Astrocyte (in vitro differentiated cells and primary cell): ENCODE results near the gene C8B. TPM values are rescaled to one million over a fixed set of nuclear protein-coding genes. Genes with fewer than 3 reads are reported as not detected.

Experiments
- DNase-seq: peaks from one replicate; pipeline ENCODE4 v3.0.0-alpha.2; 2010; ENCODE audit warnings: low read depth
- FAIRE-seq: peaks from 2 replicates; lab custom pipeline; 2011; peaks lifted over from hg19 to GRCh38; lab: Jason Lieb, UNC
- H2AFZ ChIP-seq: 2 replicates; pipeline ENCODE4 v1.6.0; 2012; ENCODE audit warnings: low read depth, low read length, inconsistent platforms
- H3K27ac ChIP-seq: 2 replicates; pipeline ENCODE4 v1.5.1; 2011; ENCODE audit warnings: low read depth, low read length, inconsistent platforms
- H3K27me3 ChIP-seq: 2 replicates; pipeline ENCODE4 v1.6.0; 2011; ENCODE audit warnings: low read length, inconsistent platforms; ENCODE audit not compliant: insufficient read depth
- H3K36me3 ChIP-seq: 2 replicates; pipeline ENCODE4 v1.5.1; 2011; ENCODE audit warnings: low read length, inconsistent platforms; ENCODE audit not compliant: insufficient read depth
- H3K4me1 ChIP-seq: 2 replicates; pipeline ENCODE4 v1.5.1; 2011; ENCODE audit warnings: low read length, inconsistent platforms; ENCODE audit not compliant: insufficient read depth
- H3K4me2 ChIP-seq: 2 replicates; pipeline ENCODE4 v1.6.0; 2012; ENCODE audit warnings: low read length, inconsistent platforms
- H3K4me3 ChIP-seq: 2 replicates; pipeline ENCODE4 v1.5.1; 2011; ENCODE audit warnings: low read depth, mild to moderate bottlenecking, low read length, inconsistent platforms; ENCODE audit not compliant: insufficient read depth
- H3K79me2 ChIP-seq: 2 replicates; pipeline ENCODE4 v1.6.0; 2012; ENCODE audit warnings: mild to moderate bottlenecking, low read length, inconsistent platforms; ENCODE audit not compliant: insufficient read depth
- H3K9ac ChIP-seq: 2 replicates; pipeline ENCODE4 v1.6.0; 2012; ENCODE audit warnings: mild to moderate bottlenecking, low read length, inconsistent platforms
- H3K9me3 ChIP-seq: 2 replicates; pipeline ENCODE4 v1.5.1; 2012; ENCODE audit warnings: low read depth, mild to moderate bottlenecking, low read length, inconsistent platforms; ENCODE audit not compliant: insufficient read depth
- H4K20me1 ChIP-seq: 2 replicates; pipeline ENCODE4 v1.6.0; 2012; ENCODE audit warnings: low read length, inconsistent platforms; ENCODE audit not compliant: insufficient read depth
- H3K27ac Mint-ChIP-seq: one replicate; pipeline ENCODE4 v1.8.0; 2021; ENCODE audit warnings: mild to moderate bottlenecking, mixed read lengths; ENCODE audit not compliant: unreplicated experiment
- H3K27me3 Mint-ChIP-seq: one replicate; pipeline ENCODE4 v1.8.0; 2021; ENCODE audit warnings: low read depth, mixed read lengths; ENCODE audit not compliant: unreplicated experiment
- H3K36me3 Mint-ChIP-seq: one replicate; pipeline ENCODE4 v1.8.0; 2021; ENCODE audit warnings: low read depth, mixed read lengths; ENCODE audit not compliant: unreplicated experiment
- H3K4me1 Mint-ChIP-seq: one replicate; pipeline ENCODE4 v1.8.0; 2021; ENCODE audit warnings: low read depth, mixed read lengths; ENCODE audit not compliant: unreplicated experiment
- H3K4me3 Mint-ChIP-seq: one replicate; pipeline ENCODE4 v1.8.0; 2021; ENCODE audit warnings: mild to moderate bottlenecking, moderate library complexity, mixed read lengths; ENCODE audit not compliant: unreplicated experiment
- H3K9me3 Mint-ChIP-seq: one replicate; pipeline ENCODE4 v1.8.0; 2021; ENCODE audit warnings: mild to moderate bottlenecking, mixed read lengths; ENCODE audit not compliant: unreplicated experiment
- EZH2 ChIP-seq: IDR thresholded peaks from 2 replicates; pipeline ENCODE4 v1.6.1; 2012; ENCODE audit warnings: mild to moderate bottlenecking, low read length, inconsistent platforms; ENCODE audit not compliant: insufficient read depth
- total RNA-seq: library from RNA; stranded (reverse); gene quantifications from 2 replicates; pipeline ENCODE4 v1.2.1, GENCODE V29; 2021
- TF ChIP-seq, protein P1 (sequence below): IDR thresholded peaks from 2 replicates; pipeline ENCODE4 v1.5.1; 2011; ENCODE audit warnings: low read depth, mild to moderate bottlenecking, inconsistent platforms, low read length, moderate library complexity; ENCODE audit not compliant: insufficient read depth

Gene C8B
- total RNA-seq, 1 donor from 2014 or later, result not detected

DNA sequence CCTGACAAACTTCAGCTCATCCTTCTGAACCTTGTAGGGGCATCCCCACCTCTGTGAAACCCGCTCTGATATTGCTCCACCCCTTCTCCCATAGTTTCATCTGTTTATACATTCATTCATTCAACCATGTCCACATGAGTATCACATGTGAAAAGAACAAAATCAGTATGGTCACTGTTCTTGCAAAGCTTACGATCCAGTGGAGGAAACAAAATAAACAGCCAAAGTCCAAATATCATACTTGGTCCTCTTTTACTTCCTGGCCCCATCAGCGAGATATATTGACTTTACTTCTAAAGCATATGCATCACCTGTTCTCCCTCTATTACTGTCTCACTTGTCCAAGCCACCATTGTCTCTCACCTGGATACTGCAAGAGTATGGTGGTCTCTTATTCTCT, 75.6 kb downstream of the C8B start:
- no peak overlapping the region for H3K4me3 Mint-ChIP-seq
- FAIRE-seq (no peak), DNase-seq (no peak)
- Histone ChIP-seq H3K9ac (no peak overlapping the region), H3K27ac (no peak overlapping the region), H3K4me2 (no peak overlapping the region), H3K36me3 (no peaks in the 10 kb centered on the region), H3K79me2 (no peaks in the 10 kb centered on the region), H4K20me1 (no peaks in the 10 kb centered on the region), H3K4me3 (no peak overlapping the region), H3K27me3 (no peaks in the 10 kb centered on the region), H3K9me3 (no peaks in the 10 kb centered on the region), H3K4me1 (no peaks in the 10 kb centered on the region), H2AFZ (no peak overlapping the region)
- H3K4me1 Mint-ChIP-seq, result no peaks in the 10 kb centered on the region
- H3K9me3 Mint-ChIP-seq, result no peaks in the 10 kb centered on the region
- no peaks in the 10 kb centered on the region for H3K36me3 Mint-ChIP-seq
- H3K27me3 Mint-ChIP-seq, result peaks cover 5% of the 10 kb centered on the region
- no peak overlapping the region for H3K27ac Mint-ChIP-seq
- TF ChIP-seq, protein P1, sequence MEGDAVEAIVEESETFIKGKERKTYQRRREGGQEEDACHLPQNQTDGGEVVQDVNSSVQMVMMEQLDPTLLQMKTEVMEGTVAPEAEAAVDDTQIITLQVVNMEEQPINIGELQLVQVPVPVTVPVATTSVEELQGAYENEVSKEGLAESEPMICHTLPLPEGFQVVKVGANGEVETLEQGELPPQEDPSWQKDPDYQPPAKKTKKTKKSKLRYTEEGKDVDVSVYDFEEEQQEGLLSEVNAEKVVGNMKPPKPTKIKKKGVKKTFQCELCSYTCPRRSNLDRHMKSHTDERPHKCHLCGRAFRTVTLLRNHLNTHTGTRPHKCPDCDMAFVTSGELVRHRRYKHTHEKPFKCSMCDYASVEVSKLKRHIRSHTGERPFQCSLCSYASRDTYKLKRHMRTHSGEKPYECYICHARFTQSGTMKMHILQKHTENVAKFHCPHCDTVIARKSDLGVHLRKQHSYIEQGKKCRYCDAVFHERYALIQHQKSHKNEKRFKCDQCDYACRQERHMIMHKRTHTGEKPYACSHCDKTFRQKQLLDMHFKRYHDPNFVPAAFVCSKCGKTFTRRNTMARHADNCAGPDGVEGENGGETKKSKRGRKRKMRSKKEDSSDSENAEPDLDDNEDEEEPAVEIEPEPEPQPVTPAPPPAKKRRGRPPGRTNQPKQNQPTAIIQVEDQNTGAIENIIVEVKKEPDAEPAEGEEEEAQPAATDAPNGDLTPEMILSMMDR, result no peak
- TF ChIP-seq EZH2, result no peak

DNA sequence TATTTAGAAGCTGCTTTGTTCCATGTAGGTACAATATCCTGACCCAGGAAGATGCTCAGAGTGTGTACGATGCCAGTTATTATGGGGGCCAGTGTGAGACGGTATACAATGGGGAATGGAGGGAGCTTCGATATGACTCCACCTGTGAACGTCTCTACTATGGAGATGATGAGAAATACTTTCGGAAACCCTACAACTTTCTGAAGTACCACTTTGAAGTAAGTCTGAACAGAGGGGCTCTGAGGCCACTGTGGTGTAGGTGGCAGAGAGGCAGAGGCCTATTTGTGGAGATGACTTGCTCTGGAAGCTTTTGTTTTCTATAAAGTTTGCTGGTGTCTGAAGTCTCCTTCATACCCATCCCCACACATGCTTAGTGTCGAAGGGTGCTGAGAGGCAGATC, 84.4 kb downstream of the C8B start:
- no peaks in the 10 kb centered on the region for H3K9me3 ChIP-seq
- no peak for DNase-seq
- H3K9ac ChIP-seq, result no peak overlapping the region
- H3K36me3 Mint-ChIP-seq, result no peaks in the 10 kb centered on the region
- H3K79me2 ChIP-seq, result no peaks in the 10 kb centered on the region
- H3K4me3 Mint-ChIP-seq, result no peak overlapping the region
- H3K27me3 ChIP-seq, result no peaks in the 10 kb centered on the region
- H3K4me3 ChIP-seq, result no peak overlapping the region
- H3K9me3 Mint-ChIP-seq, result no peaks in the 10 kb centered on the region
- TF ChIP-seq, protein P1, result no peak
- TF ChIP-seq EZH2, result no peak
- no peak overlapping the region for H3K27ac Mint-ChIP-seq
- H3K27me3 Mint-ChIP-seq, result peaks cover 4% of the 10 kb centered on the region
- FAIRE-seq, result no peak
- H4K20me1 ChIP-seq, result no peaks in the 10 kb centered on the region
- no peak overlapping the region for H3K4me2 ChIP-seq
- no peaks in the 10 kb centered on the region for H3K4me1 Mint-ChIP-seq
- H2AFZ ChIP-seq, result no peak overlapping the region
- no peaks in the 10 kb centered on the region for H3K4me1 ChIP-seq
- H3K36me3 ChIP-seq, result no peaks in the 10 kb centered on the region
- no peak overlapping the region for H3K27ac ChIP-seq

DNA sequence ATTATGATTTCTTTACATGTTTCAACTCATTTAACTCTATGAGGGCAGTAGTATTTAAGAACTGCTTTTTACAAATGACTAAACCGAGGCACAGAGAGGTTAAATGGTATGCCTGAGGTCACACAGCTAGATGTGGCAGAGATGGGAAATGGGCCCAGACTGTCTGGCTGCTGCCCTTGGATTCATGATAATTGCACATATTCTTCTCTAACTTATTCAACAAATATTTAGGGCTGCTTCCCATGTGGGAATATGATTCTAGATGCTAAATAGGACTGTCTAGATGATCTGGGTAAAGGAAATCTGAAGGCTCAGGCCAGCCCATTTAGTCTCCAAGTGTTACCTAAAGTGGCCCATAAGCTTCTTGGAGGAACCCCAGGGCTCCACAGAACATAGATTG, 85.0 kb downstream of the C8B start:
- no peak for FAIRE-seq
- no peak overlapping the region for H3K27ac Mint-ChIP-seq

More for the DNA sequence above, 85.0 kb downstream of the C8B start:
- no peaks in the 10 kb centered on the region for H3K9me3 ChIP-seq
- no peaks in the 10 kb centered on the region for H3K79me2 ChIP-seq
- H3K4me3 ChIP-seq, result no peak overlapping the region
- H3K4me2 ChIP-seq, result no peak overlapping the region
- no peak overlapping the region for H3K9ac ChIP-seq
- H3K9me3 Mint-ChIP-seq, result no peaks in the 10 kb centered on the region
- no peaks in the 10 kb centered on the region for H3K27me3 ChIP-seq
- H3K27ac ChIP-seq, result no peak overlapping the region
- TF ChIP-seq, protein P1, result no peak
- TF ChIP-seq EZH2, result no peak
- H2AFZ ChIP-seq, result no peak overlapping the region
- H3K36me3 Mint-ChIP-seq, result no peaks in the 10 kb centered on the region
- no peak overlapping the region for H3K4me3 Mint-ChIP-seq
- H3K36me3 ChIP-seq, result no peaks in the 10 kb centered on the region
- no peaks in the 10 kb centered on the region for H4K20me1 ChIP-seq
- H3K4me1 ChIP-seq, result no peaks in the 10 kb centered on the region
- H3K27me3 Mint-ChIP-seq, result peaks cover 9% of the 10 kb centered on the region
- no peaks in the 10 kb centered on the region for H3K4me1 Mint-ChIP-seq
- no peak for DNase-seq

Other genes starting within 250 kb of the C8B start
- 0.14 and 0.26 TPM in 2 replicates for gene FYB2, start 146.6 kb downstream of the C8B start, total RNA-seq
- gene C8A, start 111.2 kb downstream of the C8B start, total RNA-seq, result not detected in 2 replicates